GM12878 (cell line): ENCODE measurements around the gene NASP. TPM values are rescaled to one million over a fixed set of nuclear protein-coding genes. Genes with fewer than 3 reads are reported as not detected.
A peak's percentile ranks its signal among the peaks of the same experiment; 100 is the strongest.

ENCODE experiments used
- BMI1 ChIP-seq: fragments of 450-650 bp; IDR thresholded peaks from 2 replicates; pipeline ENCODE4 v1.6.1; 2016; ENCODE audit warnings: mild to moderate bottlenecking, moderate library complexity, borderline replicate concordance
- CBX5 ChIP-seq: sonication (generic); IDR thresholded peaks from 2 replicates; pipeline ENCODE4 v1.6.1; 2016; ENCODE audit warnings: low read depth, moderate library complexity, mild to moderate bottlenecking, inconsistent platforms
- CHD1 ChIP-seq: IDR thresholded peaks from 2 replicates; pipeline ENCODE4 v1.6.1; 2012; ENCODE audit warnings: low read depth, low read length, improper control_type of control experiment
- CREB1 ChIP-seq: IDR thresholded peaks from 2 replicates; pipeline ENCODE4 v1.6.1; 2012; ENCODE audit warnings: low read depth, mild to moderate bottlenecking, inconsistent platforms
- FOXM1 ChIP-seq: IDR thresholded peaks from 2 replicates; pipeline ENCODE4 v1.6.1; 2012; ENCODE audit warnings: low read depth, mild to moderate bottlenecking, inconsistent platforms, low read length, moderate library complexity
- HDAC2 ChIP-seq: fragments of 200-600 bp; sonication (generic); IDR thresholded peaks from 2 replicates; pipeline ENCODE4 v1.6.1; 2017
- KLF5 ChIP-seq: fragments of 450-650 bp; IDR thresholded peaks from 2 replicates; pipeline ENCODE4 v1.6.1; 2014; ENCODE audit warnings: mild to moderate bottlenecking; ENCODE audit not compliant: partially characterized antibody
- MTA2 ChIP-seq: fragments of 450-650 bp; IDR thresholded peaks from 2 replicates; pipeline ENCODE4 v1.6.1; 2016; ENCODE audit warnings: low read depth, mild to moderate bottlenecking, moderate library complexity
- PAX5 ChIP-seq: IDR thresholded peaks from 2 replicates; pipeline ENCODE4 v1.6.1; 2011; ENCODE audit warnings: low read depth, low read length, borderline replicate concordance
- POLR2A ChIP-seq: IDR thresholded peaks from 2 replicates; pipeline ENCODE4 v1.6.1; 2011; ENCODE audit warnings: low read depth, mild to moderate bottlenecking, low read length
- RB1 ChIP-seq: fragments of 450-650 bp; formaldehyde crosslinking; IDR thresholded peaks from 2 replicates; pipeline ENCODE4 v1.6.1; 2017; ENCODE audit warnings: mild to moderate bottlenecking, borderline replicate concordance
- SMC3 ChIP-seq: IDR thresholded peaks from 2 replicates; pipeline ENCODE4 v1.6.1; 2011; ENCODE audit warnings: low read length, improper control_type of control experiment, borderline replicate concordance
- SRF ChIP-seq, 2 experiments: IDR thresholded peaks; 2 replicates each; pipeline ENCODE4 v1.6.1; 2011; ENCODE audit warnings: low read depth in 2 of 2, low read length in 2 of 2, mild to moderate bottlenecking in 1 of 2, moderate library complexity in 1 of 2
- TAF1 ChIP-seq: IDR thresholded peaks from 2 replicates; pipeline ENCODE4 v1.6.1; 2011; ENCODE audit warnings: mild to moderate bottlenecking, low read depth, low read length, borderline replicate concordance
- TCF3 ChIP-seq: IDR thresholded peaks from 2 replicates; pipeline ENCODE4 v1.6.1; 2012; ENCODE audit warnings: low read depth, mild to moderate bottlenecking, low read length, borderline replicate concordance; ENCODE audit not compliant: insufficient read depth
- ZBED1 ChIP-seq: IDR thresholded peaks from 2 replicates; pipeline ENCODE4 v1.6.1; 2016; ENCODE audit warnings: borderline replicate concordance
- ZNF217 ChIP-seq: fragments of 450-650 bp; IDR thresholded peaks from 2 replicates; pipeline ENCODE4 v1.6.1; 2017; ENCODE audit warnings: antibody characterized with exemption, mild to moderate bottlenecking
- ZNF274 ChIP-seq: IDR thresholded peaks from one replicate; pipeline ENCODE4 v1.8.0; 2011; ENCODE audit not compliant: insufficient read length, insufficient read depth
- polyA plus RNA-seq, 11 experiments: library from polyadenylated mRNA; depleted of rRNA in 4 of 11; unstranded in 6 of 11; stranded (reverse) in 5 of 11; fragments of >200 nt; fragmentation: Nextera tagmentation in 4 of 11; fragmentation: Illumina TruSeq in 1 of 11; extraction: Ambion mirVana in 4 of 11; extraction: Trizol in 1 of 11; gene quantifications; 1 replicate in 1 of 11; 2 replicates in 10 of 11; pipeline versions ENCODE4 v1.2.1 to v1.2.3, GENCODE V29; 2011 to 2016; ENCODE audit warnings: inconsistent platforms in 2 of 11, missing spikeins in 2 of 11, low read depth in 1 of 11
- total RNA-seq, 4 experiments: library from RNA; depleted of rRNA in 3 of 4; stranded (reverse); fragments of >200 nt in 3 of 4; fragmentation: Illumina TruSeq in 1 of 4; extraction: Trizol in 1 of 4; gene quantifications; 2 replicates each; pipeline versions ENCODE4 v1.2.1 to v1.2.3, GENCODE V29; 2013 to 2021
- TF ChIP-seq, protein P1 (sequence below): fragments of 450-650 bp; IDR thresholded peaks from 2 replicates; pipeline ENCODE4 v1.6.1; 2016; ENCODE audit warnings: mild to moderate bottlenecking
- TF ChIP-seq, protein P2 (sequence below): fragments of 450-650 bp; IDR thresholded peaks from 2 replicates; pipeline ENCODE4 v1.6.1; 2018; ENCODE audit warnings: borderline replicate concordance, mild to moderate bottlenecking; ENCODE audit not compliant: partially characterized antibody
- TF ChIP-seq, protein P3 (sequence below): fragments of 450-650 bp; IDR thresholded peaks from 2 replicates; pipeline ENCODE4 v1.6.1; 2016; ENCODE audit warnings: mild to moderate bottlenecking
- TF ChIP-seq, protein P4 (sequence below): fragments of 450-650 bp; IDR thresholded peaks from 2 replicates; pipeline ENCODE4 v1.6.1; 2017; ENCODE audit warnings: mild to moderate bottlenecking, moderate library complexity

The NASP gene
- total and polyA plus RNA-seq, 10 of the 15 experiments (the other 5 are each of a cell fraction or from before 2014, with no cell fraction given) = 111 to 321 (median 205) TPM

DNA sequence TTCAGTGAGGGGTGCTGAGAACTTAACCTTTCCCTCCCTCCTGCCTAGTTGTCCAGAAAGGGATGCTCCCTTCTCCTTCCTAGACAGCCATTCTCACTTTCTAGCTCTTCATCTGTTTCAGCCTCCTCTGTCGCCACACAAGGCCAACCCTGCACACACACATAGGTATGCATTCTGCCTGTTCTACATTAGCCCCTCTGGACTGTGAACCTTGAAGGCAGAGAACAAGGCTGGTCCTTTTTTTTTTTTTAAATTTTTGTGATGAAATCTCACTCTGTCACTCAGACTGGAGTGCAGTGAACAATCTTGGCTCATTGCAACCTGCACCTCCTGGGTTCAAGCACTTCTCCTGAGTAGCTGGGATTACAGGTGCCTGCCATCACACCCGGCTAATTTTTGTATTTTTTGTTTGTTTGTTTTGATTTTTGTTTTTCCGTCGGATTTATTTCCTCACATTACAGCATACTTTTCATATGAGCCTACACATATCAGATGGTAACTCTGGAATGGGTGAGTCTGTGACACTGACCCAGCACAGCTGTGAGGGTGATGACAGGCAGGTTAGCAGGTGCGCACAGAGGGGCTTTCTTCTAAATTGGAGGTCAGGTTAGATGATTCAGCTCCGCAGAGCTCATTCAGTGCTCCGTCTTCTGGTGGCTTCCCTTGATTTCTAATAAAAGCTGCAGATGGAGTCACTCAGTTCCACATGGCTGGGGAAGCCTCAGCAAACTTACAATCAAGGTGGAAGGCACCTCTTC lies 38.1 kb upstream of the NASP start (continued):
- TF ChIP-seq, protein P1, sequence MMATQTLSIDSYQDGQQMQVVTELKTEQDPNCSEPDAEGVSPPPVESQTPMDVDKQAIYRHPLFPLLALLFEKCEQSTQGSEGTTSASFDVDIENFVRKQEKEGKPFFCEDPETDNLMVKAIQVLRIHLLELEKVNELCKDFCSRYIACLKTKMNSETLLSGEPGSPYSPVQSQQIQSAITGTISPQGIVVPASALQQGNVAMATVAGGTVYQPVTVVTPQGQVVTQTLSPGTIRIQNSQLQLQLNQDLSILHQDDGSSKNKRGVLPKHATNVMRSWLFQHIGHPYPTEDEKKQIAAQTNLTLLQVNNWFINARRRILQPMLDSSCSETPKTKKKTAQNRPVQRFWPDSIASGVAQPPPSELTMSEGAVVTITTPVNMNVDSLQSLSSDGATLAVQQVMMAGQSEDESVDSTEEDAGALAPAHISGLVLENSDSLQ = peak; percentile 71
- TF ChIP-seq TAF1 = 0 out of 2 replicates have a peak, but pooled peaks have one; percentile 10
- no peak for TF ChIP-seq POLR2A
- no peak for TF ChIP-seq RB1
- TF ChIP-seq, protein P2, sequence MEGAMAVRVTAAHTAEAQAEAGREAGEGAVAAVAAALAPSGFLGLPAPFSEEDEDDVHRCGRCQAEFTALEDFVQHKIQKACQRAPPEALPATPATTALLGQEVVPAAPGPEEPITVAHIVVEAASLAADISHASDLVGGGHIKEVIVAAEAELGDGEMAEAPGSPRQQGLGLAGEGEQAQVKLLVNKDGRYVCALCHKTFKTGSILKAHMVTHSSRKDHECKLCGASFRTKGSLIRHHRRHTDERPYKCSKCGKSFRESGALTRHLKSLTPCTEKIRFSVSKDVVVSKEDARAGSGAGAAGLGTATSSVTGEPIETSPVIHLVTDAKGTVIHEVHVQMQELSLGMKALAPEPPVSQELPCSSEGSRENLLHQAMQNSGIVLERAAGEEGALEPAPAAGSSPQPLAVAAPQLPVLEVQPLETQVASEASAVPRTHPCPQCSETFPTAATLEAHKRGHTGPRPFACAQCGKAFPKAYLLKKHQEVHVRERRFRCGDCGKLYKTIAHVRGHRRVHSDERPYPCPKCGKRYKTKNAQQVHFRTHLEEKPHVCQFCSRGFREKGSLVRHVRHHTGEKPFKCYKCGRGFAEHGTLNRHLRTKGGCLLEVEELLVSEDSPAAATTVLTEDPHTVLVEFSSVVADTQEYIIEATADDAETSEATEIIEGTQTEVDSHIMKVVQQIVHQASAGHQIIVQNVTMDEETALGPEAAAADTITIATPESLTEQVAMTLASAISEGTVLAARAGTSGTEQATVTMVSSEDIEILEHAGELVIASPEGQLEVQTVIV = no peak
- TF ChIP-seq, protein P3, sequence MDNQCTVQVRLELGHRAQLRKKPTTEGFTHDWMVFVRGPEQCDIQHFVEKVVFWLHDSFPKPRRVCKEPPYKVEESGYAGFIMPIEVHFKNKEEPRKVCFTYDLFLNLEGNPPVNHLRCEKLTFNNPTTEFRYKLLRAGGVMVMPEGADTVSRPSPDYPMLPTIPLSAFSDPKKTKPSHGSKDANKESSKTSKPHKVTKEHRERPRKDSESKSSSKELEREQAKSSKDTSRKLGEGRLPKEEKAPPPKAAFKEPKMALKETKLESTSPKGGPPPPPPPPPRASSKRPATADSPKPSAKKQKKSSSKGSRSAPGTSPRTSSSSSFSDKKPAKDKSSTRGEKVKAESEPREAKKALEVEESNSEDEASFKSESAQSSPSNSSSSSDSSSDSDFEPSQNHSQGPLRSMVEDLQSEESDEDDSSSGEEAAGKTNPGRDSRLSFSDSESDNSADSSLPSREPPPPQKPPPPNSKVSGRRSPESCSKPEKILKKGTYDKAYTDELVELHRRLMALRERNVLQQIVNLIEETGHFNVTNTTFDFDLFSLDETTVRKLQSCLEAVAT = no peak
- TF ChIP-seq, protein P4, sequence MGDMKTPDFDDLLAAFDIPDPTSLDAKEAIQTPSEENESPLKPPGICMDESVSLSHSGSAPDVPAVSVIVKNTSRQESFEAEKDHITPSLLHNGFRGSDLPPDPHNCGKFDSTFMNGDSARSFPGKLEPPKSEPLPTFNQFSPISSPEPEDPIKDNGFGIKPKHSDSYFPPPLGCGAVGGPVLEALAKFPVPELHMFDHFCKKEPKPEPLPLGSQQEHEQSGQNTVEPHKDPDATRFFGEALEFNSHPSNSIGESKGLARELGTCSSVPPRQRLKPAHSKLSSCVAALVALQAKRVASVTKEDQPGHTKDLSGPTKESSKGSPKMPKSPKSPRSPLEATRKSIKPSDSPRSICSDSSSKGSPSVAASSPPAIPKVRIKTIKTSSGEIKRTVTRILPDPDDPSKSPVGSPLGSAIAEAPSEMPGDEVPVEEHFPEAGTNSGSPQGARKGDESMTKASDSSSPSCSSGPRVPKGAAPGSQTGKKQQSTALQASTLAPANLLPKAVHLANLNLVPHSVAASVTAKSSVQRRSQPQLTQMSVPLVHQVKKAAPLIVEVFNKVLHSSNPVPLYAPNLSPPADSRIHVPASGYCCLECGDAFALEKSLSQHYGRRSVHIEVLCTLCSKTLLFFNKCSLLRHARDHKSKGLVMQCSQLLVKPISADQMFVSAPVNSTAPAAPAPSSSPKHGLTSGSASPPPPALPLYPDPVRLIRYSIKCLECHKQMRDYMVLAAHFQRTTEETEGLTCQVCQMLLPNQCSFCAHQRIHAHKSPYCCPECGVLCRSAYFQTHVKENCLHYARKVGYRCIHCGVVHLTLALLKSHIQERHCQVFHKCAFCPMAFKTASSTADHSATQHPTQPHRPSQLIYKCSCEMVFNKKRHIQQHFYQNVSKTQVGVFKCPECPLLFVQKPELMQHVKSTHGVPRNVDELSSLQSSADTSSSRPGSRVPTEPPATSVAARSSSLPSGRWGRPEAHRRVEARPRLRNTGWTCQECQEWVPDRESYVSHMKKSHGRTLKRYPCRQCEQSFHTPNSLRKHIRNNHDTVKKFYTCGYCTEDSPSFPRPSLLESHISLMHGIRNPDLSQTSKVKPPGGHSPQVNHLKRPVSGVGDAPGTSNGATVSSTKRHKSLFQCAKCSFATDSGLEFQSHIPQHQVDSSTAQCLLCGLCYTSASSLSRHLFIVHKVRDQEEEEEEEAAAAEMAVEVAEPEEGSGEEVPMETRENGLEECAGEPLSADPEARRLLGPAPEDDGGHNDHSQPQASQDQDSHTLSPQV = no peak
- TF ChIP-seq MTA2 = no peak
- TF ChIP-seq CHD1 = no peak
- TF ChIP-seq SRF (IDR thresholded peaks at IDR 0.05; ENCODE audit: low read depth in 2 of 2, low read length in 2 of 2) = no peak
- TF ChIP-seq PAX5 = no peak
- no peak for TF ChIP-seq SMC3
- 0 out of 2 replicates have a peak, but pooled peaks have one; percentile 29 for TF ChIP-seq TCF3
- TF ChIP-seq ZNF217 = no peak
- TF ChIP-seq CBX5 = no peak
- no peak for TF ChIP-seq ZNF274
- no peak for TF ChIP-seq ZBED1
- no peak for TF ChIP-seq CREB1
- TF ChIP-seq FOXM1 = no peak; the same call in 1 of the 2 replicates
- TF ChIP-seq KLF5 = no peak
- TF ChIP-seq BMI1 = no peak
- no peak for TF ChIP-seq HDAC2
